ENCODE measurements around the gene SLC2A2.

Gene SLC2A2

DNA sequence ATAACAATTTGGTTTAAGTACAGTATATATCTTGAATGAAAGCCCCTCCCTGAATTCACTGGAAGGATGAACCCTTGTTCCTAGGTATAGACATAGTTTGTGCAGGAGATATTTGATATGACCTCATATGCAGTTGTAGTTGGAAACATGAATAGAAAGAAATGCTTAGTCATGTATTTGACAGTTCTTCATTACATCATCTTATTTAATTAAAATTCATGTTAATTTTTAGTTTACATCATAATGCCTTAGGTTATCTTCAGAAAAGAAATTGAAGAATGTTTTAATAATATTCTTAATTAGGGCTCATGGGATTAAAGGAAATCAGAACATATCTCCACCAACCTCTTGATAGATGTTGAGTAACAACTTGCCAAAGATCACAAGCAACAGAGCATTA is 19.2 kb downstream of the SLC2A2 start:
- POLR2A ChIA-PET (ENCODE audit: low non-redundant PET), result no interaction called here
- TF ChIP-seq, protein P1, sequence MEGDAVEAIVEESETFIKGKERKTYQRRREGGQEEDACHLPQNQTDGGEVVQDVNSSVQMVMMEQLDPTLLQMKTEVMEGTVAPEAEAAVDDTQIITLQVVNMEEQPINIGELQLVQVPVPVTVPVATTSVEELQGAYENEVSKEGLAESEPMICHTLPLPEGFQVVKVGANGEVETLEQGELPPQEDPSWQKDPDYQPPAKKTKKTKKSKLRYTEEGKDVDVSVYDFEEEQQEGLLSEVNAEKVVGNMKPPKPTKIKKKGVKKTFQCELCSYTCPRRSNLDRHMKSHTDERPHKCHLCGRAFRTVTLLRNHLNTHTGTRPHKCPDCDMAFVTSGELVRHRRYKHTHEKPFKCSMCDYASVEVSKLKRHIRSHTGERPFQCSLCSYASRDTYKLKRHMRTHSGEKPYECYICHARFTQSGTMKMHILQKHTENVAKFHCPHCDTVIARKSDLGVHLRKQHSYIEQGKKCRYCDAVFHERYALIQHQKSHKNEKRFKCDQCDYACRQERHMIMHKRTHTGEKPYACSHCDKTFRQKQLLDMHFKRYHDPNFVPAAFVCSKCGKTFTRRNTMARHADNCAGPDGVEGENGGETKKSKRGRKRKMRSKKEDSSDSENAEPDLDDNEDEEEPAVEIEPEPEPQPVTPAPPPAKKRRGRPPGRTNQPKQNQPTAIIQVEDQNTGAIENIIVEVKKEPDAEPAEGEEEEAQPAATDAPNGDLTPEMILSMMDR (conservative IDR thresholded peaks at IDR 0.05; ENCODE audit: low read depth), result no peak
- CTCF ChIA-PET, result interaction anchor here (0.7 kb wide), 1 partner anchor 98 kb away, joined by 3 read pairs; no protein-coding TSS in a partner anchor

DNA sequence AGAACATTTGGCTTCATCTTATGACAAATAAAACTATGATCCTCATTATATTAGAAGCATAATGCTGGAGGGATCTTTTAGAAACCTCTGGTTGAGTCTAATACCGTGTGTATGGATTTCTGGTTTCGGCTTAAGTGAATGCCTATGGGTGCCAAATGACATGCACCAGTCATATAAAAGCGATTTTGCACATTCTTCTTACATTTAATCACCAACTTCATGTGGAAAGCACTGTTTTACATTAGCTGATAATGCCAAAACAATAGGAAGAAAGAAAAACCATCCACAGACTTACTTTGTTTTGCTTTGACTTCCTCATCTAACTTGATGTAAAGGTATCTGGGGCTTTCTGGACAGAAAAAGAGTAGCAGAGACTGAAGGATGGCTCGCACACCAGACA is 20.9 kb downstream of the SLC2A2 start:
- POLR2A ChIA-PET (ENCODE audit: low non-redundant PET), result no interaction called here
- TF ChIP-seq, protein P1 (conservative IDR thresholded peaks at IDR 0.05; ENCODE audit: low read depth), result no peak
- CTCF ChIA-PET, result no interaction called here
- H3K27ac ChIP-seq, result no peak overlapping the region
- no peak for DNase-seq (ENCODE audit: low spot score)

More for the DNA sequence above, 19.2 kb downstream of the SLC2A2 start:
- no peak for DNase-seq (ENCODE audit: low spot score)
- H3K27ac ChIP-seq, result no peak overlapping the region

DNA sequence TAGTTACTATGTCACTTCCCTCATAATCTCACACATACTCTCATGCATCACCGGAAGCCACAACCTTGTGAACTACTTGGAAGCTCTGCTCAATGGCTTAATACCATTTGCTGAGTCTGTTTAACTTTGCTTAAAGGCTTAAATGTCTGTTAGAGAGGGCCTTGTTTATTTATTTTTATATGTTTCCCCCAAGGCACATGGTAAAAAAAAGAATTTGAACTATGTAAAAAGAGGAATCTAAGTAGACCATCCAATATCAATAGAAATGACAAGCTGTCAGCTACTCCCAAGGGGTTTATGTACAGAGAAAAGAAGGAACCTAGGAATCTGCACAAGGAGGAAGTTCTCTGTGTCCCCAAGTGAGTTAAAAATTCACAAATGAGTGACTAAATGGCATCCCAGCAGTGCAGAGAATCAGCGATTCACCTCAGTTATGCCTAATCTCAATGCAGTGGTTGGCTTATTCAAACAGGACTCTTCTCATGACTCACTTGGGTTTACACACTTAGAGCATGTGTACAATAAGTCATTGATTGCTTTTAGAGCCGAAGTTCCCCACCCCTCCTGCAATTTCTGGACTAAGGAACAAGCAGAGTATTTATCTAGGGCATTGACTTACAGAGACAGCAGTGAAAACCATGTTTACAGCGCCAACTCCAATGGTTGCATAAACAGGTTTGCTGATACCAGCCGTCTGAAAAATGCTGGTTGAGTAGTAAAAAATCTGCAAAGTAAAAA is 24.4 kb downstream of the SLC2A2 start:
- ChIA-PET POLR2A (ENCODE audit: low non-redundant PET) (no interaction called here), CTCF (interaction anchor here (0.7 kb wide), 1 partner anchor 128 kb away, joined by 3 read pairs; no protein-coding TSS in a partner anchor)
- DNase-seq (ENCODE audit: low spot score), result no peak
- TF ChIP-seq, protein P1 (conservative IDR thresholded peaks at IDR 0.05; ENCODE audit: low read depth), result no peak
- no peak overlapping the region for H3K27ac ChIP-seq

DNA sequence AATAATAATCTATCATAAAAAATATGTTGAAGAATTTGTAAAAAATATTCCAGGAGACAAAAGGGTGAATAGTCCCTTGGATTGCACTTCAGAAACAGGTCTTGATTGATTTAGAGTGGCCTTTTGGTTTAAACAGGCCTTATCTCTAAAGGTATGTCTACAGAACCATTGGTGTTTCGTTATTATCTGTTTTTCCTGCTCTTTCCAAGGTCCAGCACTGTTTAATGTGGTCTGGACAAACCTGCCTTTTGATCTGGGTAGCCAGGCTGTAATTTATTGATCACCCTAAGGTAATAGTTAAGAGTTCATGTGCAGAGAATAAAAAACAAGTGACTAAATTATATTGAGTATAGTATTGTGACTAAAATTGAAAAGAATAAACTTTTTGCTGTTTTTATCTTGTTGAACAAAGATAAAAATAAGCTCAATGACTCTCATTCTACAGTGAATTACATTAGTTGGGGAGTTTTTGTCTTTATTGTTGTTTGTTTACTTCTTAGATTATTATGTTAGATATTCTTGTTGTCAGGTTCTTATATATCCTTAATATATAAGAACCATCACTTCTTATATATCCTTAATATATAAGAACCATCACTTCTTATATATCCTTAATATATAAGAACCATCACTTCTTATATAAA is 25.1 kb downstream of the SLC2A2 start:
- TF ChIP-seq, protein P1 (conservative IDR thresholded peaks at IDR 0.05; ENCODE audit: low read depth), result no peak
- H3K27ac ChIP-seq, result no peak overlapping the region
- DNase-seq (ENCODE audit: low spot score), result no peak
- POLR2A ChIA-PET (ENCODE audit: low non-redundant PET), result no interaction called here
- CTCF ChIA-PET, result no interaction called here

DNA sequence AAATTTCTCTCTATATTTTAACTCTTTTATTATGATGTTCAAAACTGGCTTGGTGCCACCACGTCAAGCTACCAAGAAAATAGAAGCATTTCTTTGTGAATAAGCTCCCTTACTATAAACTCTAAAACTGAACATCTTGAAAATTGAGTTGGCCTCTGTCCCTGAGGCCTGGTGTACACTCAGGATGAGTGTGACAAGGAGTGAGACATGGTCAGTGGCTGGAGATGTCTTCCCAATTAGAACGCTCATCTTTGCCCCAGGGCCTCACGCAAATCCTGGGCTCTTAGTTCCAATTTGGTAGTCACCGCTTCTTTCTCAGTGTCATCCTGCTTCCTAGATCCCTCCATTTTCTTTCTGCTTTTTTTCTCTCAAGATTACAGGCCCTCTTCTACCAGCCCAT is 26.2 kb downstream of the SLC2A2 start:
- CTCF ChIA-PET, result no interaction called here
- no peak overlapping the region for H3K27ac ChIP-seq

DNA sequence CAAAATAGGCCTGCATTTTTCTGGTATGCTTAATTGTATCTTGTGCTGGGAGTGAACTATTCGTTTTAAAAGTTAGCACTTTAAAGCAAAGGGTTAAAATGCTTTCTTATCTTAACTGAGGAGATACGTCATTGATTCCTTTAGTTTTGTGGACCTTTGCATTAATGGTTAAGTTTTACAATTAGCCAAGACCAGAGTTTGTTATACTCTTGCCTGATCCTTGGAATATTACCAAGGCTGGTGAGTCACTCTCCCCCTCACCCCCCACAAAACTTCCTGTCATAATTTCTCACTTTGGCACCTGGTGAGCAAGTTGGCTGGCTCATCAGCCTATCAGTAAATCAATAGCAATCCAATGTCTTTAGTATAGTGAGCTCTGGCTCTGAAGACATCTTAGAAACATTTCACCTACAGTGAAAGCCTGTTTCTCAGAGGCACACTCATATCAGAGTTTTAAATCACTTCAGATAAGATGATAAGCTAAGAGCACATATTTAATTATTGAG is 26.7 kb downstream of the SLC2A2 start:
- CTCF ChIA-PET, result no interaction called here
- TF ChIP-seq, protein P1 (conservative IDR thresholded peaks at IDR 0.05; ENCODE audit: low read depth), result no peak
- peak; percentile 80 for DNase-seq (ENCODE audit: low spot score)
- POLR2A ChIA-PET (ENCODE audit: low non-redundant PET), result no interaction called here
- no peak overlapping the region for H3K27ac ChIP-seq

More for the DNA sequence above, 26.2 kb downstream of the SLC2A2 start:
- POLR2A ChIA-PET (ENCODE audit: low non-redundant PET), result no interaction called here
- TF ChIP-seq, protein P1 (conservative IDR thresholded peaks at IDR 0.05; ENCODE audit: low read depth), result no peak
- no peak for DNase-seq (ENCODE audit: low spot score)
